GM18867 (cell line): ENCODE data around the gene ST8SIA5.

ENCODE experiments used
- ATAC-seq: cut with Tn5 transposase; IDR thresholded peaks from one replicate; pipeline ENCODE4 v1.9.1; 2021; ENCODE audit warnings: mild to moderate bottlenecking, moderate library complexity; ENCODE audit not compliant: unreplicated experiment

Gene ST8SIA5

DNA sequence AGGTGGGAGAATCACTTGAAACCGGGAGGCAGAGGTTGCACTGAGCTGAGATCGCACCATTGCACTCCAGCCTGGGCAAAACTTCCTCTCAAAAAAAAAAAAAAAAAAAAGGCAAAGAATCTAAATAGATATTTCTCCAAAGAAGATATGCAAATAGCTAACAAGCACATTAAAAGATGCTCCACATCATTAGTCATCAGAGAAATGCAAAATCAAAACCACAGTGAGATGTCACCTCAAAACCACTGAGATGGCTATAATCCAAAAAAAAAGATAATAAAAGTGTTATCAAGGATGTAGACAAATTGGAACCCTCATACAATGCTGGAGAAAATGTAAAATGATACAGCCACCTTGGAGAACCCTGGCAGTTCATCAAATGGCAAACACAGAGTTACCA, 8.4 kb downstream of the ST8SIA5 start:
- ATAC-seq: no peak

- ATAC-seq: no peak
These were observed 16.8 kb downstream of the ST8SIA5 start for GRCh38 chr18:46740046-46740445.

DNA sequence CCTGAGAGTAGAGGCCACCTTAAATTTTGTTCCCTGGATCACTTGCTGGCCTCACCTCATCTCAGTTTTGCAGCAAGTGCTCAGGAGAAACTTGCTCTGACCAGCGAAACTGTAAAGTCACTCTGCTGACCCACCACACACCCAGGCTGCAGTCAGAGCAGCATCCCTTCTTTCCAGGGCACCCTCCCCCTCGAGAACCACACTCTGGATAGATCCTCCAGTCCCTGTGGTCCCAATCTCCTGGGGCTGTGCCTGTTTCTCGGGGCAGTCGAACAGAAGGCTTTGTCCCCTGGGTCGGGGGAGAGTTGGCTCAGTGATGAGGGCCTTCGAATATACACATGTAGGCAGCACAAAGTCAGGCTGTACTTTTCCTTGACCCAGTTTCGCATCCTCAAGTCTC, 18.4 kb downstream of the ST8SIA5 start:
- no peak for ATAC-seq

DNA sequence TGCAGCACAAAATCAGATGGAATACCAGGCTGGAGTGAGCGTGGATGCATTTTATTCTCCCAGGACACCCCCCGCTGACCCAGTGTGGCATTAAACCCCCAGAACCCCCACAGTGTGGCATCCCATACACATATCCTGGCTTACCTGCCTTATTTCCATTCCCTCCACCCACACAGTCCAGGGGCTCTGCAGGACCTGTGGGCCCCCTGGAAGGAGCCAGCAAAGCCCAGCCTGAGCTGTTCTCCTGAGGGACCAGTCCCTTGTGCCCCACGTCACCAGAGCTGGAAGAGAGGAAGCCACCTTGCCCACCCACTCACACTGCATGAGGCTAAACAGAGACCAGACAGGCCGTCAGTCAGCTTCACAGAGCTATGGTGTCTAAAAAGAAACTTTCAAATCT, 20.1 kb downstream of the ST8SIA5 start:
- ATAC-seq: no peak

- ATAC-seq: no peak
These were observed 20.7 kb downstream of the ST8SIA5 start for GRCh38 chr18:46736135-46736534.

DNA sequence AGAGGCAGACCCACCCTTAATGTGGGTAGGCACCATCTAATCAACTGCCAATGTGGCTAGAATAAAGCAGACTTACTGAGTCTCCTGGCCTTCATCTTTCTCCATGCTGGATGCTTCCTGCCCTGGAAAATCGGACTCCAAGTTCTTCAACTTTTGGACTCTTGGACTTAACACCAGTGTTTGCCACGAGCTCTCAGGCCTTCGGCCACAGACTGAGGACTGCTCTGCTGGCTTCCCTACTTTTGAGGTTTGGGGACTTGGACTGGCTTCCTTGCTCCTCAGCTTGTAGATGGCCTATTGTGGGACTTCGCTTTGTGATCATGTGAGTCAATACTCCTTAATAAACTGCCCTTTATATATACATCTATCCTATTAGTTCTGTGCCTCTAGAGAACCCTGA, 21.9 kb downstream of the ST8SIA5 start:
- ATAC-seq: no peak

GRCh38 chr18:46733872-46734271, 23.0 kb downstream of the ST8SIA5 start:
- no peak for ATAC-seq

- ATAC-seq: no peak
These were observed 24.1 kb downstream of the ST8SIA5 start for GRCh38 chr18:46732801-46733200.

GRCh38 chr18:46732201-46732600, 24.7 kb downstream of the ST8SIA5 start:
- no peak for ATAC-seq

DNA sequence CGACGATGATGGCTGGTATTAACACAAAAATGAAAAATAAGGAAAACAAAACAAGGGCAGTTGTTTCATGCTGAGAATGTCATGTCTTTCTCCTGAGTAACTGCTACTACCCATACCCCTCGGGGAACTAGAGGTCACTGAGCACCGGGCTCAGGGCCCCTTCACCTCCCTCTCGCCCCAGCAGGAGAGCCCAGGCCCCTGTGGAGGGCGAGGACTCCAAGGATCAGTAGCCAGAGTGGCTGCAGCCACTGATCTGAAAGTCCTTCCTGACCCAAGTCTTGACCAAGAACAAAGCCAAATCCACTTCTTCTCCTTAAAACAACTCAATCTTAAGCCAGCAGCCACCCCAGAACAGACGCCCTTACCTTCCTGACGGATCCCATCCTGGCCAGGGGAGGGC, 25.5 kb downstream of the ST8SIA5 start:
- ATAC-seq: no peak

- no peak for ATAC-seq
These were observed 28.5 kb downstream of the ST8SIA5 start for GRCh38 chr18:46728219-46728930.

DNA sequence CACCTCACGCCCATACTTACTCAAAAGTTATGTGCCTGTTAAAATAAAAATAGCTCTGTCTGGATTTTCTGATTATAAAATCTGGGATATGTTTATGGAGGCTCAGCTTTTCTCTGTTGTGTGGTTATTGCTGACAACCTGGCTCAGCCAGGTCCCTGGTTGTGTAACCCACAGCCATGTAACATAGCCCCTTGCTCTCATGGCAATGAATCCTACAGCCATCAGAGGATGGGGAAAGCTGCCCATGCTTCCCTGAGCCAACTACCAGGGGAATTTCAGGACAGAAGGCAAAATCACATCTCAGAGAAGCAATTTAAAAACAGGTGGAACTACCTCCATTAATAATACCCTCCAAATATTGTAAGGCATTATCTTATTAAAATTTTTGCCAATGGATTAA, 29.7 kb downstream of the ST8SIA5 start:
- no peak for ATAC-seq

DNA sequence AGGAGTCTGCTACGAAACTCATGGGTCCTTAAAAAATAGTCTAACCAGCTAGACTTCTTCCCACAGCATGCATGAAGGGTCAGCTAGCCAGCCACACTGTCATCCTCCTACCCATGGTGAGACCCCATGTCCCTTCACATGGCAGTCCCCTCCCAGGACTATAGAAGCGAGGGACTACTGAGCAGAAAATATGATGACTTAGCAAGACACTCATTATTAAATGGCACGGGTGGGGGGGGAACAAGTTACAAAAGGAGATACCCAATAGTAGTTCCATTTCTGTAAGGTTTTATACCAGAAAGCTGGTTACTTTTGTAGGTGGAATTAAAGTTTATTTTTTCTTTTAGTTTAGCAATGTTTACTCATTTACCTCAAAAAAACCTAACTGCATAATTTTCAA, 31.5 kb downstream of the ST8SIA5 start:
- no peak for ATAC-seq

GRCh38 chr18:46723856-46724415, 32.9 kb downstream of the ST8SIA5 start:
- ATAC-seq: no peak

DNA sequence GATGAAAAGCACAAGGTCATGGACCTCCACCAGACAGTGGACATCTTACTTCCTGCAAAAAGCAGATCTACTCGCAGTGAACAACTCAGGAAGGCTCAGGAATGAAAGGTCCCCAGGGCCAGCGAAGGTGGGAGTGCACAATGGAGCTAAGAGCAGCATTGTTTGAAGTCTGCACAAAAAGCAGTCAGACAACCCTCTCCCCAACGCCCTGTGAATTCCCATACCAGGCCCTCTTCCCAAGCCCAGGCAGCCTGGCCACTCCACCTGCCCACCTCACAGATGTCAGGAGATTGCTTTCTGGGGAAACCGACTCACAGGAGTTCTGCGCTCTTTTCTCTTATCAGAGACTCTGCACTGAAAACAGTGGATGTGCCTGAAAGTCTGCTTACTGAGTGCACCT, 34.8 kb downstream of the ST8SIA5 start:
- ATAC-seq: no peak

GRCh38 chr18:46721331-46721730, 35.5 kb downstream of the ST8SIA5 start:
- ATAC-seq: no peak

DNA sequence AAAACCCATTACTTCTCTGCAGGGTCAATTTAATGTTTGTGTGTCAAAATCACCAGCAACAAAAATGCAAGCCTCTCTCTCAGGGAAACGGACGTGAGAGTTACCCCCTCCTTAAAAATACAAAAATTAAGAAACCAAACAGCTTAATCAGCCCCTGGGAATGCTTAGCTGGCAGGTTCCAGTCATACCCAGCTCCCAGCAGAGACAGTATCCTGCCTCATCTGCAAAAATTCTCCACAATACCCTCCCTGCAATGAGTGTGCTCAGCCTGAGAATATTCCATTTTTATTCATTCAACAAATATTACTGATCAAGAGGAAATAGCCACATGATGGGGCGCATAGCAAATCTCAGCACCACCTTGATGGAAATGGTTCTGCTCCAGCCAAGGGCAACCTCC, 36.3 kb downstream of the ST8SIA5 start:
- ATAC-seq: no peak

DNA sequence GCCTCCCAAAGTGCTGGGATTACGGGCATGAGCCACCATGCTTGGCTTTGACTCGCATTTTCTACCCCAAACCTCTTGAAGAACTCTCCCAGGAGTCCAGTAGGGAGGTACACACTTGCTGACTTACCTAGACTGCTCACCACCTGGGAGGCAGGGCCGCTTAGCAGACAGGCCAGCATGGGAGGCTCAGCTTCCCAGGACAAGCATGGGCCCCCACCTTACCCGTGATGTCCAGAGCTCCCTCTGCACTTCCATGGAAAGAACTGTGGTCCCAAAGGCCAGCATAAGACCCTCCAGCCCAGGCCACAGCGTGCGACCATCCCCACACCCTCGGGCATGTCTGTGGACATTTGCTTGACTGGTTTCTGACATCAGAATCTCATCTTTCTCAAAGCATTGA, 36.8 kb downstream of the ST8SIA5 start:
- ATAC-seq: no peak

DNA sequence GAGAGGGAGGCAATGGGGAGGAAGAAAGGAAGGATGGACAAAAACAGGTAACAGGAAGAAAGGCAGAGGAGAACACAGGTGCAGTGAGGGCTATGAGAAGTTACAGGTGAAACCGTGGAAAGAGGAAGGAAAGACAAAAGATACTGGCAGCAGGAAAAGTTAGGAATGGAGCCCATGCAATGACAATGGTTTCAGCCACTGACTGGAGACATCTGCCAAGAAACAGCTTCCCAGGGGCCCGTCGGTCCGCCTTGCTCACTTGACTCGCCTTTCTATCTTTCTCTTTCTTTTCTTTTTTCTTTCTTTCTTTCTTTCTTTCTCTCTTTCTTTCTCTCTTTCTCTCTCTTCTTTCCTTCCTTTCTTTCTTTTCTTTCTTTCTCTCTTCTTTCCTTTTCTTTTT, 37.5 kb downstream of the ST8SIA5 start:
- ATAC-seq: no peak

DNA sequence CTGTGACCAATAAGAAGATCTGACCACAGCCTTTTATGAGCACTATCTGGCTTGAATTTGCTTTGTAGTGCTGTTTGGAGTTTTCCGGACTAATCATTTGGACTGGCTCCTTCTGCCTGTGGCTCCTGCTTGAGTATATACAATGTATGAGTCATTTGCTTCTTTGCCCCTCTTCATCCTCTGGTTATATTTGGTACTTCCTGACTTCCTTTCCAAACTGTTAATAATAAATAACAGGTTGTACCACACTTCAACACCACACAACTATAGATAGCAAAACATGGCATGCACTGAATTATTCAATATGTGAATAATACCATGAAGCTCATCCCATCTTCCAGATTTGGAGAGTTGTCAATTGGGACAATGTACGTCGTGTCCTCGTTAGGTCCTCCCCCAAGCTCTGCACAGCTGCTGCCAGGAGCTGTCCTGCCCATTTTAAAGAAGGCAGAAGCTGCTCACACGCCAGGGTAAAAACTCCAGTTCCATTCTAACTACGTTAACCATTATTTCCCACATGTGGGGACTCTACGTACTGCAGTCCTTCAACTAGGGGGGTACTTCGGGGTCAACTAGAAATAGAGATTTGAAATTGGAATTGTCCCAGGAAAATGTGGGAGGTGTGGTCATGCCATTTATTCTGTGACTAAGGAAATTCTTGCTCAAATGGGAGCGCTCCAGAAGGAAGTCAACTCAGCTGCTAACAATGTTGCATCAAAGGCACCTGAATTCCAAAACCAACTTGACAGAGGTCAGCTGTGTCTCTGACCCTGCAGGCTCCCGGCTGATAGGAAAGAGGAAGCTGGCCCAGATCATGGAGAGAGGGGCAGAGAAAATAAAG, 38.1 kb downstream of the ST8SIA5 start:
- ATAC-seq: no peak

DNA sequence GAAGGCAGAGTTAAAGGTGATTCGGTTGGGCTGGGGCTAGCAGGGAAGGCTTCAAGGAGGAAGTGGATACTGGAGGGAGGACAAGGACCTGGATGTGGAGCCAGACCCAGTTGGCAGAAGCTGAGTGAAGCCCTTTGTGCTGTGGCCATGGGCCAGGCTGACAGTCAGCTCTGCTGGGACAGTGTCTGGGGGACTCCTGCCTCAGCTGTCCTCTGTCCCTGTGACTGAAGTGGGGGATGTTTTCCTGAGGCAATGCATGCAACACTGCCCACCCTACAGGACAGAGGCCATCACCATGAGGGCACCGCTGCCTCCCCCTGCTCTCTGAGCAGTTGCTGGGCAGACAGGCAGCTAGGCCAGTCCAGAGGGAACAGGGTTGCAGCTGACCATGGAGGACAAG, 40.0 kb downstream of the ST8SIA5 start:
- no peak for ATAC-seq

GRCh38 chr18:46716336-46716735, 40.5 kb downstream of the ST8SIA5 start:
- ATAC-seq: no peak
